GM12878 (cell line): Measurements from ENCODE around the gene WNK2. TPM values are rescaled to one million over a fixed set of nuclear protein-coding genes. Genes with fewer than 3 reads are reported as not detected.

ENCODE experiments used
- ATAC-seq: fragments of 200-7000 bp; cut with Tn5 transposase; 3 replicates; pipeline ENCODE4 v1.9.1; 2020; ENCODE audit warnings: mild to moderate bottlenecking, moderate library complexity
- BruUV-seq: library from RNA; stranded (reverse); fragments of 400-500 nt; replicated peaks from 2 replicates; lab custom pipeline; 2021; lab: Mats Ljungman, UMichigan
- CTCF ChIA-PET: fragments of 300-600 bp; sonication (Branson Sonifier 250); formaldehyde crosslinking; extraction: SDS; loops from one replicate; lab custom pipeline; 2021; ENCODE audit warnings: inconsistent platforms; lab: Yijun Ruan, JAX
- POLR2A ChIA-PET: fragments of 350-600 bp; formaldehyde crosslinking; extraction: SDS; loops from one replicate; lab custom pipeline; 2021; ENCODE audit warnings: inconsistent platforms; lab: Charles Lee
- RAD21 ChIA-PET: fragments of 300-600 bp; sonication (Branson Sonifier 250); formaldehyde crosslinking; loops from one replicate; lab custom pipeline; 2023; ENCODE audit warnings: antibody characterized with exemption; ENCODE audit not compliant: unreplicated experiment; lab: Charles Lee
- SMC1A ChIA-PET: fragments of 300-600 bp; sonication (Branson Sonifier 250); formaldehyde crosslinking; loops from one replicate; lab custom pipeline; 2023; ENCODE audit not compliant: unreplicated experiment, uncharacterized antibody; lab: Charles Lee
- DNase-seq: peaks from one replicate; pipeline ENCODE4 v3.0.0-alpha.2; 2011; ENCODE audit warnings: low read depth, low spot score
- FAIRE-seq: peaks from 3 replicates; lab custom pipeline; 2011; peaks lifted over from hg19 to GRCh38; lab: Jason Lieb, UNC
- H2AFZ ChIP-seq: 2 replicates; pipeline ENCODE4 v1.6.0; 2011; ENCODE audit warnings: low read depth, low read length, control low read depth; ENCODE audit not compliant: control insufficient read depth
- H3K27ac ChIP-seq: 2 replicates; pipeline ENCODE4 v1.5.1; 2011; ENCODE audit warnings: control low read depth; ENCODE audit not compliant: control insufficient read depth, insufficient read depth
- H3K27me3 ChIP-seq, 2 experiments: replicated peaks in 1 of 2; 2 replicates each; pipeline versions ENCODE4 v1.6.0 to v1.6.1; 2011; ENCODE audit warnings: low read length in 1 of 2; ENCODE audit not compliant: control insufficient read depth in 2 of 2, insufficient read depth in 2 of 2
- H3K36me3 ChIP-seq, 2 experiments: 2 replicates each; pipeline ENCODE4 v1.5.1; 2011; ENCODE audit warnings: low read length in 1 of 2; ENCODE audit not compliant: control insufficient read depth in 2 of 2, insufficient read depth in 2 of 2
- H3K4me1 ChIP-seq: 2 replicates; pipeline ENCODE4 v1.6.1; 2011; ENCODE audit warnings: mild to moderate bottlenecking, low read length, moderate library complexity, mixed read lengths; ENCODE audit not compliant: control insufficient read depth, insufficient read depth
- H3K4me2 ChIP-seq: 2 replicates; pipeline ENCODE4 v1.6.0; 2011; ENCODE audit warnings: control low read depth; ENCODE audit not compliant: control insufficient read depth, insufficient read depth
- H3K4me3 ChIP-seq: fragments of 200-600 bp; sonication (generic); 2 replicates; pipeline ENCODE4 v1.5.1; 2016
- H3K79me2 ChIP-seq: 2 replicates; pipeline ENCODE4 v1.6.0; 2011; ENCODE audit warnings: low read length; ENCODE audit not compliant: control insufficient read depth, insufficient read depth
- H3K9ac ChIP-seq: 2 replicates; pipeline ENCODE4 v1.8.0; 2011; ENCODE audit warnings: low read length, control low read depth, mixed read lengths; ENCODE audit not compliant: control insufficient read depth, insufficient read depth
- H3K9me3 ChIP-seq: replicated peaks from 3 replicates; pipeline ENCODE4 v1.5.1; 2011; ENCODE audit warnings: mild to moderate bottlenecking, low read length; ENCODE audit not compliant: control insufficient read depth, insufficient read depth
- H4K20me1 ChIP-seq: 2 replicates; pipeline ENCODE4 v1.6.0; 2011; ENCODE audit not compliant: control insufficient read depth, insufficient read depth
- CEBPB ChIP-seq, 2 experiments: fragments of 150-350 bp in 1 of 2; IDR thresholded peaks; 2 replicates each; pipeline ENCODE4 v1.6.1; 2012 to 2014; ENCODE audit warnings: low read depth in 2 of 2, low read length in 2 of 2, borderline replicate concordance in 1 of 2, inconsistent platforms in 1 of 2
- CHD1 ChIP-seq: IDR thresholded peaks from 2 replicates; pipeline ENCODE4 v1.6.1; 2012; ENCODE audit warnings: low read depth, low read length, improper control_type of control experiment
- CREB1 ChIP-seq: IDR thresholded peaks from 2 replicates; pipeline ENCODE4 v1.6.1; 2012; ENCODE audit warnings: low read depth, mild to moderate bottlenecking, inconsistent platforms
- GATAD2B ChIP-seq: fragments of 450-650 bp; conservative IDR thresholded peaks from 2 replicates; pipeline ENCODE4 v1.6.1; 2017; ENCODE audit warnings: low read depth, mild to moderate bottlenecking, moderate library complexity
- IKZF2 ChIP-seq, 2 experiments: fragments of 450-650 bp; IDR thresholded peaks; 2 replicates each; pipeline ENCODE4 v1.6.1; 2017; ENCODE audit warnings: mild to moderate bottlenecking in 2 of 2, moderate library complexity in 2 of 2
- JUNB ChIP-seq: IDR thresholded peaks from 2 replicates; pipeline ENCODE4 v1.6.1; 2016; ENCODE audit warnings: antibody characterized with exemption, mild to moderate bottlenecking
- POLR2AphosphoS2 ChIP-seq: IDR thresholded peaks from 2 replicates; pipeline ENCODE4 v1.6.1; 2011; ENCODE audit warnings: low read depth, mild to moderate bottlenecking, low read length, improper control_type of control experiment, moderate library complexity
- RB1 ChIP-seq: fragments of 450-650 bp; formaldehyde crosslinking; IDR thresholded peaks from 2 replicates; pipeline ENCODE4 v1.6.1; 2017; ENCODE audit warnings: mild to moderate bottlenecking, borderline replicate concordance
- RFX5 ChIP-seq: IDR thresholded peaks from 2 replicates; pipeline ENCODE4 v1.6.1; 2011; ENCODE audit warnings: low read depth, low read length, improper control_type of control experiment
- TCF12 ChIP-seq: IDR thresholded peaks from 2 replicates; pipeline ENCODE4 v1.6.1; 2011; ENCODE audit warnings: low read depth, mild to moderate bottlenecking, low read length
- TCF7 ChIP-seq: IDR thresholded peaks from 2 replicates; pipeline ENCODE4 v1.6.1; 2014; ENCODE audit warnings: antibody characterized with exemption, borderline replicate concordance
- ZNF24 ChIP-seq: fragments of 450-650 bp; IDR thresholded peaks from 2 replicates; pipeline ENCODE4 v1.6.1; 2017; ENCODE audit warnings: antibody characterized with exemption, mild to moderate bottlenecking
- WGBS: methylation state at CpG from one replicate; pipeline ENCODE4 v1.1.6; 2016; ENCODE audit warnings: low lambda C conversion rate; ENCODE audit not compliant: insufficient replicate concordance, insufficient coverage; ENCODE audit errors: missing lambda C conversion rate; 5-methylcytosine and 5-hydroxymethylcytosine counted together
- in situ Hi-C: fragments of 300-500 bp; cut with MboI; formaldehyde crosslinking; loops from 9 replicates; pipeline ENCODE4 v1.14.3; 2018; ENCODE audit warnings: mixed read lengths
- intact Hi-C: fragments of 100-400 bp; cut with micrococcal nuclease; formaldehyde crosslinking; loops from one replicate; pipeline ENCODE4 v1.14.2; 2022; ENCODE audit not compliant: unreplicated experiment
- polyA plus RNA-seq, 11 experiments: library from polyadenylated mRNA; depleted of rRNA in 4 of 11; unstranded in 6 of 11; stranded (reverse) in 5 of 11; fragments of >200 nt; fragmentation: Nextera tagmentation in 4 of 11; fragmentation: Illumina TruSeq in 1 of 11; extraction: Ambion mirVana in 4 of 11; extraction: Trizol in 1 of 11; gene quantifications; 1 replicate in 1 of 11; 2 replicates in 10 of 11; pipeline versions ENCODE4 v1.2.1 to v1.2.3, GENCODE V29; 2011 to 2016; ENCODE audit warnings: inconsistent platforms in 2 of 11, missing spikeins in 2 of 11, low read depth in 1 of 11
- total RNA-seq, 4 experiments: library from RNA; depleted of rRNA in 3 of 4; stranded (reverse); fragments of >200 nt in 3 of 4; fragmentation: Illumina TruSeq in 1 of 4; extraction: Trizol in 1 of 4; gene quantifications; 2 replicates each; pipeline versions ENCODE4 v1.2.1 to v1.2.3, GENCODE V29; 2013 to 2021
- TF ChIP-seq, protein P1 (sequence below): fragments of 450-650 bp; IDR thresholded peaks from 2 replicates; pipeline ENCODE4 v1.6.1; 2017; ENCODE audit warnings: mild to moderate bottlenecking
- TF ChIP-seq, protein P2 (sequence below): IDR thresholded peaks from 2 replicates; pipeline ENCODE4 v1.6.1; 2012; ENCODE audit warnings: low read length, inconsistent platforms

WNK2 gene
- total and polyA plus RNA-seq, 10 of the 15 experiments (the other 5 are each of a cell fraction or from before 2014, with no cell fraction given): 0.15 TPM; not detected in 9

DNA sequence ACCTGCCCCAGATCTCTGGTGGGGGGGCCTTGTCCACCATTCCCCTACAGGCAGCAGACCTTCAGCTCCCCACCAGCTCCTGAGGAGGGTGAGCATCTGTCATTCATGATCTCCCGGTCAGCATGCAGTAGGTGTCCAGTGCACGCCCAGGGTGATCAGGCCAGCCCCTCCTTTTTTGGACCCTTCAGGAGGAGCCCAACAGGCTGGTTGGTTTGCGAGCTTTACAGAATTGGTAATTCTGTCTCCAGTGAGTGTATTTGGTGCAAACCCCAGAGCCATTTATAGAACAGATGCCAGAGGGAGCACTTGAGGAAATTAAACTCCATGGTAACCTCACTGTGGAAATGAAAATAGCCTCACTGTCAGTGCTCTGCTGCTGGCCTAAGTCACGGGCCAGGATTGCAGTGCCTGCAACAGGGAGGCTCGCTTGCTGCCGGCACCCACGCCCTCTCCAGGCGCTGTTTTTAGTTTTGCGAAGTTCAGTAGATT, 23.4 kb downstream of the WNK2 start (continued):
- TF ChIP-seq, protein P1, sequence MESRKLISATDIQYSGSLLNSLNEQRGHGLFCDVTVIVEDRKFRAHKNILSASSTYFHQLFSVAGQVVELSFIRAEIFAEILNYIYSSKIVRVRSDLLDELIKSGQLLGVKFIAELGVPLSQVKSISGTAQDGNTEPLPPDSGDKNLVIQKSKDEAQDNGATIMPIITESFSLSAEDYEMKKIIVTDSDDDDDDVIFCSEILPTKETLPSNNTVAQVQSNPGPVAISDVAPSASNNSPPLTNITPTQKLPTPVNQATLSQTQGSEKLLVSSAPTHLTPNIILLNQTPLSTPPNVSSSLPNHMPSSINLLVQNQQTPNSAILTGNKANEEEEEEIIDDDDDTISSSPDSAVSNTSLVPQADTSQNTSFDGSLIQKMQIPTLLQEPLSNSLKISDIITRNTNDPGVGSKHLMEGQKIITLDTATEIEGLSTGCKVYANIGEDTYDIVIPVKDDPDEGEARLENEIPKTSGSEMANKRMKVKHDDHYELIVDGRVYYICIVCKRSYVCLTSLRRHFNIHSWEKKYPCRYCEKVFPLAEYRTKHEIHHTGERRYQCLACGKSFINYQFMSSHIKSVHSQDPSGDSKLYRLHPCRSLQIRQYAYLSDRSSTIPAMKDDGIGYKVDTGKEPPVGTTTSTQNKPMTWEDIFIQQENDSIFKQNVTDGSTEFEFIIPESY: no peak
- TF ChIP-seq RB1 (no peak), TCF12 (no peak)

DNA sequence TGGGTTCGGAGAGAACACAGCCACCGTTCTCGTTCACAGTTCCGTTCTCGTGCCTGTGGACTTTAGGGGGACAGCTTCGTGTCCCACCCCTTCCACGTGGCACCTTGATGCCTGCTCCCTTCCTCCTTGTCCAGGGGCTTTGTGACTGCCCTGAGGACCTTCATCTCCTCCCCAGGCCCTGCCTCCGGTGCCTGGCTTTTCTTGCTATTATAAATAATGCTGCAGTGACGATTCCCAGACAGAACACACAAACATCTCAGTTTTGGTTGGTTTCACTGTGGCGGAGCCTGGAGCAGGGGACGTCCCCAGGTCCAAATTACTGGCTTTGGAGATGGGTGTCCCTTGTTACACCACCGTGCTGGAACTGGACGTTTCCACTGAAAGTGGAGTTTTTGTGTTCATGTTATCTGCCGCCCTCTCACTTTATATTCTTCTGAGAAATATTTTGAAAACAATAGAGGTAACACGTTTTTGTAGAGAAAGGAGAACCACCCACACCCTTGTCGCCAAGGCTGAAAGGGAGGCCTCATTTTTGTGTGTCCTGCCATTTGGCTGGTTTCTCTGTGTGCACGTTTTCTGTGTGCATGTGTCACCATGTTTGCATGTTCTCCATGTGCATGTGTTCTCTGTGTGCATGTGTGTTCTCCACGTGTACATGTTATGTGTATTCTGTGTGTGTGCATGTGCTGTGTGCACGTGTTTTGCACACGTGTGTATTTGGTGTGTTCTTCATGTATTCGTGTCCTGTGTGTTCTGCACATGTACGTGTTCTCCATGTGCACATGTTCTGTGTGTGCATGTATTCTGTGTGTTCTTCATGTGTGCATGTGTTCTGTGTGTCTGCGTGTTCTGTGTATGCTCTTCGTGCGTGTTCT, 24.2 kb downstream of the WNK2 start:
- ChIA-PET POLR2A (no interaction called here), CTCF (no interaction called here), SMC1A (no interaction called here), RAD21 (no interaction called here)
- TF ChIP-seq ZNF24 (no peak), CEBPB (IDR thresholded peaks at IDR 0.05; ENCODE audit: borderline replicate concordance in 1 of 2, low read depth in 2 of 2, low read length in 2 of 2) (no peak), JUNB (no peak), CHD1 (no peak), CREB1 (no peak), GATAD2B (no peak), TCF7 (no peak), IKZF2 (IDR thresholded peaks at IDR 0.05) (no peak), RFX5 (no peak), POLR2AphosphoS2 (no peak)
- TF ChIP-seq, protein P2, sequence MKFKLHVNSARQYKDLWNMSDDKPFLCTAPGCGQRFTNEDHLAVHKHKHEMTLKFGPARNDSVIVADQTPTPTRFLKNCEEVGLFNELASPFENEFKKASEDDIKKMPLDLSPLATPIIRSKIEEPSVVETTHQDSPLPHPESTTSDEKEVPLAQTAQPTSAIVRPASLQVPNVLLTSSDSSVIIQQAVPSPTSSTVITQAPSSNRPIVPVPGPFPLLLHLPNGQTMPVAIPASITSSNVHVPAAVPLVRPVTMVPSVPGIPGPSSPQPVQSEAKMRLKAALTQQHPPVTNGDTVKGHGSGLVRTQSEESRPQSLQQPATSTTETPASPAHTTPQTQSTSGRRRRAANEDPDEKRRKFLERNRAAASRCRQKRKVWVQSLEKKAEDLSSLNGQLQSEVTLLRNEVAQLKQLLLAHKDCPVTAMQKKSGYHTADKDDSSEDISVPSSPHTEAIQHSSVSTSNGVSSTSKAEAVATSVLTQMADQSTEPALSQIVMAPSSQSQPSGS: no peak
- H3K4me3 ChIP-seq: no peak overlapping the region
- H3K27me3 ChIP-seq: no peaks in the 10 kb centered on the region; a peak in 1 of 4 replicates
- no peaks in the 10 kb centered on the region for H3K79me2 ChIP-seq
- no peak overlapping the region for H3K9ac ChIP-seq
- 41% methylated on average over 25 of the region's 25 CpGs for WGBS
- no peaks in the 10 kb centered on the region for H3K4me1 ChIP-seq
- DNase-seq (no peak), ATAC-seq (no peak), FAIRE-seq (no peak)
- H2AFZ ChIP-seq: no peak overlapping the region
- H3K4me2 ChIP-seq: no peak overlapping the region
- H3K27ac ChIP-seq: no peak overlapping the region
- intact Hi-C loops (no loop called here), in situ Hi-C loops (no loop called here)
- H3K36me3 ChIP-seq: no peaks in the 10 kb centered on the region
- no peaks in the 10 kb centered on the region for H4K20me1 ChIP-seq
- no peaks in the 10 kb centered on the region for H3K9me3 ChIP-seq
- BruUV-seq: no TSS peak
